HG02981 (cell line): Measurements from ENCODE around the gene RNU6-1.
A peak's percentile ranks its signal among the peaks of the same experiment; 100 is the strongest.

ENCODE experiments used
- ATAC-seq: cut with Tn5 transposase; IDR thresholded peaks from one replicate; pipeline ENCODE4 v1.9.1; 2021; ENCODE audit warnings: mild to moderate bottlenecking, moderate library complexity; ENCODE audit not compliant: unreplicated experiment

The RNU6-1 gene

DNA sequence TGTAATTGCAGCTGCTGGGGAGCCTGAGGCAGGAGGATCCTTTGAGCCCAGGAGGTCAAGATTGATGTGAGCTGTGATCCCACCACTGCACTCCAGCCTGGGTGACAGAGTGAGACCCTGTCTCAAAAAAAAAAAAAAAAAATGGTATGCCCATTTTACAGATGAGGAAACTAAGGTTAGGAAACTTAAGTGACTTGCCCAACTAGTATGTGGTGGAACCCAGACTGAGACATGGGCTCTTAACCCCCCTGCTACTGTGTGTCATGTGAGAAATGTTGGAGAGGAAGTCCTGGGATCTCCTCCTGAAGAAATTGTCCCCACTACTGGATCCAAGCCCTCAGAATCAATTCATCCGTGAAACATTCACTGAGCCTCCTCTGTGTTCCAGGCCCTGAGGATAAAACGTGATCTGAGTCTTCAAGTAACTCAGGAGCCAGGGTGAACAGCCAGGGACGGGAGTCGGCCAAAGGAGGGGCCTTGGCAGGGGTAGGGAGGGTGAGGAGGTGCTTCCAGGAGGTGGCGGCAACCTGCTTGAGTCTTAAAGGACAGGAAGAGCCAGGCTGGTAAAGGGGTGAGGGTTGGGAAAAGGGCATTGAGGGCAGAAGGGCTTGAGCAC, 19.6 kb upstream of the RNU6-1 start:
- ATAC-seq = no peak

DNA sequence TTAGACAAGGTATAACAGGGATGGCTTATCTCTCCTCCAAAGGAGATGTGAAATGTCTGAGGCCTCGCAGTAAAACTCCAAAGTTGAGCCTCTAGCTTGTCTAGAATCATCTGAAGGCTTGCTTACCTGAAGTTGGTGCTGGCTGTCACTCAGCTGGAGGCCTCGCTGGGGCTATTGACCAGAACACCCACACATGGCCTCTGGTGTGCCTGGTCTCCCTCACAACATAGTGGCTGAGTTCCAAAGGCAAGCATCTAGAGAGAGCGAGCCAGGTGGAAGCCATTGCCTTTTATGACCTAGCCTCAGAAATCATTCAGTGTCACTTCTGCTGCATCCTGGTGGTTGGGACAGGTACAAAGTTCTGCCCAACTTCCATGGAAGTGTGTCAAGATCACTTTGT, 17.4 kb upstream of the RNU6-1 start:
- no peak for ATAC-seq

DNA sequence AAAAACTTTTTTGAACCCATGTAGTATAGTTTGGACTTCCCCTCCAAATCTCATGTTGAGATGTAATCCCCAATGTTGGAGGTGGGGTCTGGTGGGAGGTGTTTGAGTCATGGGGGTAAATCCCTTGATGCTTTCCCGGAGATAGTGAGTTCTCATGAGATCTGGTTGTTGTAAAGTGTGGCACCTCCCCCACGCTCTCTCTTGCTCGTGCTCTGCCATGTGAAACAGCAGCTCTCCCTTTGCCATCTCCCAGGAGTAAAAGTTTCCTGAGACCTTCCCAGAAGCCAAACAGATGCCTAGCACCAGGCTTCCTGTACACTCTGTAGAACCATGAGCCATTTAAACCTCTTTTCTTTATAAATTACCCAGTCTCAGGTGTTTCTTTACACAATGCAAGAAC, 16.0 kb upstream of the RNU6-1 start:
- ATAC-seq = no peak

DNA sequence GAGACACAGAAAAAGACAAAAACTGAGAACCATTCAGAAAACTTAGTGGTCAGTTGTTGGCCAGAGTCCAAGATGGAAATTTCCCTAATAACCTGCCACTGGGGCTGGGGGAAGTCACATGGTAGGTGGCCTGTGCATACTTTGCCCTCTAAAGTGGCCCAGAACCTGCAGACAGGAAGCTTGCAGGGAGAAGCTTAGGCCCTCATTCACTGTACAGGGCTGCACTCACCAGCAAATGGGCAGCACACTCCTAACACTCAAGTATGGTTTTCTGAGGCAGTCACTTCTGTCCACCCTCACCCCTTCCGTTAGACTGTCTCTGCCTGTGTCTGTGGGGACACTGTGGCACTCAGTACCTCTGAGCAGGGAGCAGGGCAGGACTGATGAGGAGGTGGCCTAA, 14.5 kb upstream of the RNU6-1 start:
- ATAC-seq = no peak

DNA sequence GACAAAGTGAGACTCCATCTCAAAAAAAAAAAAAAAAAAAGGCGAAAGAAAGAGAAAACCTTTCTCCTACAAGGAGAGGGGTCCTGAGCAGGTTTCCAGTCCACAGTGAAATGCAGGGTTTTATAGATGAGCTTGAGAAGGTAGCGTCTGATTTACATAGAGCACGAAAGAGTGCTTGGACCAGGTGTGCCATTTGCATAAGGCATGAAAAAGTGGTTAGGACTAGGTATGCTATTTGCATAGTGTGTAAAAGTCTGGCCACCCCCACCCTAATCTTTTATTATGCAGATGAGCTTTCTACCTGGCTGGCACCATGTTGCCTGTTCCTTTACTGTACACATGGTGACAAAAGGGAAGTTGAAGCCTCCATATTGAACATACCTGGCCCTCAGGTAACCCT, 13.6 kb upstream of the RNU6-1 start:
- no peak for ATAC-seq

DNA sequence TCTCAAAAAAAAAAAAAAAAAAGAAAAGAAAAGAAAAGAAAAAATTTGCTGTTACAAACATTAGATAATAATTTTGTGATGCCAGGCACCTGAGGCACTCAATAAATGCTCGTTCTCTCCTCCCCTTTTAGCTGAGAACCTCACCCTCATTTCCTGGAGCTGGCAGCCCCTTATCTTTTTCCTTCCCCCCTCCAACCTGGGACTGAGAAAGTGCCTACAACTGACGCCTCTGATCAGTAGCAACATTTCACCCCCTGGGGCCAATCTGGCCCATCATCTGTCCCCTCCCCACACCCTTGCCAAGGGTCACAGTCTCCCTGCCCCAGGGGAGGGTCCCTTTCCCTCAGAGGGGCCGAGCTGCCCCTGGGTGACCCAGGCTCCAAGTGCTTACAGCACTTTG, 12.6 kb upstream of the RNU6-1 start:
- no peak for ATAC-seq

DNA sequence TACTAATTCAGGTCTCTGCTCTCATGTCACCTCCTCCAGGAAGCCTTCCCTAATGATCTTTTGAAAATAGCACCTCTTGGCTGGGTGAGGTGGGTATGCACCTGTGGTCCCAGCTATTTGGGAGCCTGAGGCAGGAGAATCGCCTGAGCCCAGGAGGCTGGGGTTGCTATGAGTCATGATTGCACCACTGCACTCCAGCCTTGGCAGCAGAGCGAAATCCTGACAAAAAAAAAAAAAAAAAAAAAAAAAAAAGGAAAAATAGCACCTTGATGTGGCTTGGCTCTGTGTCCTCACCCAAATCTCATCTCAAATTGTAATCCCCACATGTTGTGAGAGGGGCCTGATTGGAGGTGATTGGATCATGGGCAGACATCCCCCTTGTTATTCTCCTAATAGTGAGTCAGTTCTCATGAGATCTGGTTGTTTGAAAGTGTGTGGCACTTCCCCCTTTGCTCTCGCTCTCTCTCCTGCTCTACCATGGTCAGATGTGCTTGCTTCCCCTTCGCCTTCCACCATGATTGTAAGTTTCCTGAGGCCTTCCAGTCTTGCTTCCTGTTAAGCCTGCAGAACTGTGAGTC, 11.2 kb upstream of the RNU6-1 start:
- ATAC-seq = no peak

DNA sequence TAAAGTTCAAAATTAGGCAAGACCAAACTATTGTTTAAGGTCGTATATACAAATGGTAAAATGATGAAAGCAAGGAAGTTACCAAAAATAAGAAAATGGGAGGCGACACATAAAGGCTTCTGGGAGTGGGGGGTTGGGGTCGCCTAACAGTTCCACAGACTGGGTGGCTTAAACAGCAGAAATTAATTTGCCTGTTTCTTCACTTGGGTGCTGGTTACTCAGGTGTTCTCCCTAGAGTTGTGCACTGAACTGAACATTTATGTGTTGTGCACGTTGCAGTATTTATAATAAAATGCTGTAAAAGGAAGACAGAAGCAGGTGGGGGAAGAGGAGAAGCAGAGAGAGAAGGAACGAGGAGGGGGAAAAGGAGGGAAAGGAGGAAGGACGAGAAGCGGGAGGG, 10.5 kb upstream of the RNU6-1 start:
- ATAC-seq = no peak

DNA sequence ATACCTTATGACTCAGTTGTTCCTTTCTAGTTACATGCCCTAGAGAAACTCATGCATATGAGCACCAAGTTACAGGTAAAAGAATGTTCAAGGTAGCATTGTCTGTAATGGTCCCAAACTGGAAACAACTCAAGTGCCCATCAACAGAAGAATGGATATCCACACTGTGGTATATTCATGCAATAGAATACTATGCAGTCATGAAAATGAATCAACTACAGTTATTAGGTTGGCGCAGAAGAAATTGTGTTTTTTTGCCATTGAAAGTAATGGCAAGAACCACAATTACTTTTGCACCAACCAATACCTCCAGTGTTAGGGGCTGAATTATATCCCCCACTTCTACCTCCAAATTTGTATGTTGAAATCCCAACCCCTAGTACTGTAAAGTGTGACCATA, 9.7 kb upstream of the RNU6-1 start:
- ATAC-seq = no peak

DNA sequence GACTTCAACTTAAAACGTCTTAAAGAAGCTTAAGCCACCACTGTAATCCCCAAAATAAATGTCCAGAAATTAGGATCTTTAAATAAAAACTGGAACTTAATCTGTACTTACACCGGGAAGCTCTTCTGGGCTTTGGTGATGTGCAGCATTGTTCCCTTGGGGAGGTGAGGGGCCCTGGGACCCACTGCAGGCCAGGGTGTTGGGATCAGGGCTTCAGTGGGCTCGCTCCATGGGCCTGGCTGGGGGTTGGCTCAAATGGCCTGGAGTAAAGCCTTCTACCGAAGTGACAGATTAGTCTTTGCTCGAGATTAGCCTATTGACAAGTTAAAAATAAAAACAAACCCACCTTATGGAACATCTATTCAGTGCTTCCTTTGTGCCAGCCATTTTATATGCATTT, 6.1 kb upstream of the RNU6-1 start:
- ATAC-seq = no peak

DNA sequence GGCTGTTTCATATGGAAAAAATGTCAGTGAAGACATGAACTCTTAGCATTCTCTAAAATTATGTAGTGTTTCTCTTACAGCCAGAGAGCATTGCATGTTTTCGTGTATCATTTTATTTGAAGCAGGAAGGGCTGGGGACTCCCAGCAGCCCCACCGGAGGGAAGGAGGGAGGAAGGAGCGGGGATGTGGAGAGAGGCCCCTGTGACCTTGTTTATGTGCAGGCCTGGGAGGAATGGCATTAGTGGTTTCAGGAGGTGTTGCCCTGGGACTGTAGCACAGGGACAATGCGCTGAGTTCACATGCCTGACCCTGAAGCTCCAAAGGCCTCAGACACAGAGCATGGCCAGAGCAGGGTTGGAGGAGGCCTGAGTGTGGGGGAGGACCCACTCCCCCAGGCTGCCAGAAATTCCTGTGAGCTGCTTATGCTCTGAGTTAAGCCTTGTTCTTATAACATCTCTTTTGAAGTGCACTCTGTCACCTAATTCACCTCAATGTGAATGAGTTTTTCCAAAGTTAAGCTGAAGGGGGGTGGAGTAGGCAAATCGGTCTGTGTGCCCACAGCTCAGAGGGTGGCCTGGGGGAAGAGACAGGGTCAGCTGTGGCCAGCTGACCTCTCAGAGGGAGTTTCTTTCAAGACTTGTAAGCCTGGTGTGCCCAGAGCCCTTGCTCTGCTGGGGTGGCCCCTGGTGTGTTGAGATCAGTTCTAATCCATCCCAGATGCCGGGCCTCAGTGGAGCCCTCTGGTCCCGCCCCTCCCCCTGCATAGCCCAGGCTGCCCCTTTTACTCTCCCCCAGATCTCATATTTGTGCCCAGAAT, 3.9 kb upstream of the RNU6-1 start:
- no peak for ATAC-seq

DNA sequence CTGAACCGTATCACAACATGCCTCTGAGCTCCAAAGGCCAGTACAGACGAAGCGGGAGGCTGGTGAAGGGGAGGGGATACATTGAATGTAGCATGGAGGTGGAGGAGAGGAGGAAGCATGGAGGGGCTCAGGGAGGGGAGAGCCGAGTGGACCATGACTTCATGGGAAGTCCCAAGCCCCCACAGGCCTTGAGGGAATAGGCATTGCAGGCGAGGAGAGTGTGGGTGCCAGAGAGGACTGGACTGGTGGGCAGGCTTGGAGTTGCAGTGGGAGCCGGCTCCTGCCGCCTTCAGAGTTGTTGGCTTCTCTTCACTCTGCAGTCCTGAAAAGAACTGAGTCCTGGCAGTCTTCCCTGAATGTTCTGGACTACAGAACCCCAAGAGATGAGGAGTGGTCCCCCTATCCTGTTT, 3.3 kb upstream of the RNU6-1 start:
- ATAC-seq = no peak

DNA sequence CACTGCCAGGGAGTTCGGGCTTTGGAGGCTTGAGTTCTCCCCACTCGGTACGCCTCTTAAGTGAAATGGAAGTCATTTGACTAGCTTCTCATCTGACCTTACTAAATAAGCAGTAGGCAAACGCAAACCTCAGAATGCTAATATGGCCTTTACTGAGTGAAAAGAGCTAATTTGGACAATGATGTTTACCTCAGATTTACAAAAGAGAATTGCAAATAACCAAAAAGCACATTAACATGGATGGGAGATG, 1.6 kb upstream of the RNU6-1 start:
- no peak for ATAC-seq

DNA sequence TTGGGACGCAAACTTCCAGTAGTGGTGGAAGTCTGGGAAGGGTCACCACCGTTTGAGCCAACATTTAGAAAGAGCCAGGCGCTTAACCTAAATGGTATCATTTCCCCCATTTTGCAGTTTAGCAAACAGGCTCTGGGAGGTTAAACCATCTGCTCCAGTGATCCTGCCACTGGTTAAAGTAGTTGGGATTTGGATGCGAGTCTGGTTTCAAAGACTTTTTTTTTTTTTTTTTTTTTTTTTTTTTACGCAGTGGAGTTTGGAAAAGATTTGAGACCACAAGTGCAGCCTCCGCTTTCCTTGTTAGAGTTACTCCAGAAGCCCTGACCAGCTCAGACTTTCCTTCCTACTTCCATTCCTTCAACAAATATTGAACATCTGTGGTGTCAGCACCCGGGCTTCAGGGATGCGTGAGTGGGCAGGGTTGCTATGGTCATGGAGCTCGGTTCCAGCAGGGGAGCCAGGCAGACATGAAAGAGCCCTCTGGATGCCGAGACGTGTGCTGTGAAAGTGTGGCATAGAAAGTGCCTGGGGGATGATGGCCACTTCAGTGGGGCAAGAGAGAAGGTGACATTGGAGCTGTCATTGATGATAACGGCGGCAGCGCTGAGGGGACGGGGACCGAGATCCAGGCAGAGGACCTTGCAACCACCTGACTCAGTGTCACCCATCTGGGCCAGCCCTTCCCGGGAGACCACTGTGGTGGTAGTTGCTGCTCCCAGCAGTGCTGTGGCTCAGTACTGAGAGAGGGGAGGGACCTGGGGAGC, 1.1 kb upstream of the RNU6-1 start:
- ATAC-seq = no peak

DNA sequence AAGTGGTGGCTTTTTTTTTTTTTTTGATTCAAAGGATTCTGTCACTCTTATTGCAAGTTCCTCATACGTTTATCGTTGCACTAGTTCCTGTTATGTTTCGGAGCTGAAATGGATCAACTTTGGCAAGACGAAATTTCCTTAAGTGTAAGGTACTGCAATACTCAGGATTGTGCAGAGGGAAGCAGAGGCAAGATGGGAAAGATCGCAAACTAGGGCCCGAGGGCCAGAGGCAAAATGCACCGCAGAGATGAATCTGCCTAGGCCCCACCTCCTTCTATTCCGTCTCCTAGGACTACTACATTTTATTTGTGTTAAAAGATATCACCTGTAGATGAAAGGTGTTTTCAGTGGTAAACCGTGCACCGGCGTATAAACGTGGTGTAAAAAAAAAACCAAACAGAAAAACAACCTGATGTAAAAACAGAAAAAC, 331 bp downstream of the RNU6-1 start:
- peak; percentile 6 for ATAC-seq

DNA sequence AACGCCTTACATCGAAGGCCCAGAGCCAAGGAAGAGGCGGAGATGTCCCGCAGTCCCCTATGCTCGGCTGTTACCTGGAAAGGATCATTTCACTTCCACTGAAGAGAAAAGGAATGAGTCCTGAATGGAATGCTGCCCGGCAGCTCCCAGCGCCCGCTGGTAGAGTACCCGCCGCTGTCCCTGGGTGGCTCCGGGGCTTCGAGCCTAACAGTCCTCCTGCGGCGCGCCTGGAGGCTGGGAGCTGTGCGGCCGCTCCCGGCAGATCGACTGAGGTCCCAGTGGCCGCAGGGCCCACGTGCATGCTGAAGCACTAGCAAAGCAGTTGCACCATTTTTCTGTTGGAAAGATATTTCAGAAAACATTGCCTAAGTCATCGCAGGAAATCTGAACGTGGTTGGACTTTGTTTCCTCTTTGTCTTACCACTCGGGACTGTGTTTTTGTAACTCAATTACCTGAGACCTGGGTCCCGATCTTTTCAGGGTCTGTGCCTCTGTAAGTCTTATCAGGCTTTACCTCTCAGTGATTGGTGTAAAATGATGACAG, 984 bp downstream of the RNU6-1 start:
- no peak for ATAC-seq

DNA sequence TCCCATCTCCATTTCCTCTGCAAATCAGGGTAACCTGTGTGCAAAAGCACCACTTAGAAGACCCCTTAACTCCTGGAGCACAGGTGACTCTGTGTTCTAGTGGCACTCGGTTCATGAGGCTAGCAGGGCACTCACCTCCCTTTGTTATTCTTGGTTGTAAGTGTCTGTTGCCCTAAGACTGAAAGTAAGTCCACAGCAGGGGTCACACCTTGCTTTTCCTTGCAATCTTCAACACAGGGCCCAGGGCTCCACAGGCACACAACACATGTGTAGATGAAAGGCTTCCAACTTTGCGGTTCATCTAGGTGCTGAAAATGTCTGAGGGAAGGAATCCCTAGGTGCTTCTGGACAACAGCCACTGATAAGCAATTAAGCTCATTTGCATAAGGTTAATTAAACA, 2.9 kb downstream of the RNU6-1 start:
- ATAC-seq = no peak

DNA sequence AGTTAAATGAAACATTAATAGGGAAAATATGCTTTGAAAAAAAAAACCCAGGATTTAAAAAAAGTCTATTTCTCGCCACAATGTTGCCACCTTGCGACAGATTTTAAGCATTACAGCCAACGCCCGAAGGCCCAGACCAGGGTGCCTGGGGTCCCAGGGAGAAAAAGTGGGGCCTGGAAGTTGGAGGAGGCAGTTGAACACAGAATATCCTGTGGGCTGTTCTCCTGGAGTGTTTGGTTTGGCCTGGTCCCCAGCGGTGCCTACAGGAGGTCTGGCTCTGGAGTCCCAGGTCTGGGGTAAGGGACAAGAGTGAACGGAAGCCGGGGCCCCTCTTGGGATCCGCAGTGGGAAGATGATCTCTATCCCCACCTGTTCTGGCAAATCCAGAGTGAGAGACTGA, 3.4 kb downstream of the RNU6-1 start:
- no peak for ATAC-seq

DNA sequence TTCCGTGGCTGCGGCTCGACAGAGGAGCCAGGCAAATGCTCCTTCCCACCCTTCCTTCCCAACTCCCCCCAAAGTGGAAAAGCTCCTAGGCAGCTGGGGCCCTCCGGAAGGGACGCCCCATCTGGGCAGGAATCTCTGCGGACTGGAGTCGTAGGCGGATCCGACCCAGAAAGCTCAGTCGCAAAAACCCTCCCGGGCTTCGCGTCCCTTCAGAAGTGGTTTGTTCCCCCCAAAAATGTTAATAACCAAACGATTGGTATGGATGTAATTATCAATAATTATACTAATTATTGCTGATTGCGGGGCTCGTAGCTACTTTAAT, 3.8 kb downstream of the RNU6-1 start:
- no peak for ATAC-seq

DNA sequence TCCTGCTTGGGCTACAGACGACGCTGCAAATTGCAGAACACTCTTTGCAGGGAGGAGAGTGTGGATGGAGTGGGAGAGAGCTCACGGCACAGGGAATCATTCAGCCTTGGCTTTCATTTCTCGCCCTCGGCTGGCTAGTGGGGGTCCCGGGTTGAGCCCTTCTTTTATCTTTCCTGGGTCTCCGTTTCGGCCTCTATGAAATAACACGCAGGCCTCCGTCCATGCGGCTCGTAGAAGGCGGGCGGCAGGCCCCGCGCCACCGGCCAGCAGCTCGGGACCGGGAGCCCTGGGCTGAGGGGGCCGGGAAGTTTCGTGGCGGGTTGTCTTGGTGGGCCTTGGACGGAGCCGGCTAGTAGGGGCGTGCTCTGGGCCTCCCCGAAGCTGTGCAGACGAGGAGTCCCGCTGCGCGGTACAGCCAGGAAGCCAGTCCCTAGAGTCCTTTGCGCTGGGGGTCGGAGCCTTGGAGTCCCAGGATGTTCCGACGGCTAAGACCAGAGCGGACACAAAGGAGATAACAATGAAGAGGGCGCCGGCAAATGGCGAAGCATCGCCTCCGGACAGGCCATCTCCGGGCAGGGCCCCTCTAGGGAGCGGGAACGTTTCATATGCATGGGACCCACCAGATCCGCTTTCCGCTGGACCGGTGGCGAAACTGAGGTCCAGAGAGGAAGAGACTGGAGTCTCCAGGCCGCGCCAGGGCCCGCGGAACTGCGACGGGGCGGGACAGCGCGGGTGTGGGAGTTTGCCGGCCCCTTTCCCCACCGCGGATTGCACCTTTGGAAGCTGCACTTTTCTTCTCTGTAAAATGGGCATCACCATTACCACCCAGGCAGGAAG, 4.3 kb downstream of the RNU6-1 start:
- ATAC-seq = no peak
